HG03064 (cell line): Measurements from ENCODE around the gene HHIPL1.
A peak's percentile ranks its signal among the peaks of the same experiment; 100 is the strongest.
"Not testable (repeated sequence)": the region's sequence is repeated elsewhere in the genome, so short reads cannot be mapped to it uniquely, and the experiment has no call there.

Experiments
- ATAC-seq: cut with Tn5 transposase; IDR thresholded peaks from one replicate; pipeline ENCODE4 v1.9.1; 2021; ENCODE audit warnings: low read depth; ENCODE audit not compliant: unreplicated experiment

Gene HHIPL1

GRCh38 chr14:99657645-99658155 is 12.8 kb downstream of the HHIPL1 start:
- no peak for ATAC-seq

- ATAC-seq, result no peak
Observed at GRCh38 chr14:99658218-99658845, 13.4 kb downstream of the HHIPL1 start.

- ATAC-seq, result no peak
Observed at GRCh38 chr14:99659333-99659741, 14.4 kb downstream of the HHIPL1 start.

GRCh38 chr14:99660006-99660566 is 15.2 kb downstream of the HHIPL1 start:
- no peak for ATAC-seq

GRCh38 chr14:99660794-99661193 is 15.9 kb downstream of the HHIPL1 start:
- ATAC-seq, result no peak

- not testable (repeated sequence) for ATAC-seq
Observed at GRCh38 chr14:99661206-99661605, 16.3 kb downstream of the HHIPL1 start.

- no peak for ATAC-seq
Observed at GRCh38 chr14:99662846-99663245, 17.9 kb downstream of the HHIPL1 start.

GRCh38 chr14:99663386-99664057 is 18.6 kb downstream of the HHIPL1 start:
- no peak for ATAC-seq

GRCh38 chr14:99664058-99664936 is 19.4 kb downstream of the HHIPL1 start:
- ATAC-seq, result no peak

- peak; percentile 62 for ATAC-seq
Observed at GRCh38 chr14:99664937-99665273, 20.0 kb downstream of the HHIPL1 start.

GRCh38 chr14:99666533-99666932 is 21.6 kb downstream of the HHIPL1 start:
- no peak for ATAC-seq

GRCh38 chr14:99667045-99667444 is 22.1 kb downstream of the HHIPL1 start:
- no peak for ATAC-seq

GRCh38 chr14:99667821-99668220 is 22.9 kb downstream of the HHIPL1 start:
- no peak for ATAC-seq

GRCh38 chr14:99668307-99669295 is 23.7 kb downstream of the HHIPL1 start:
- ATAC-seq, result no peak

- ATAC-seq, result no peak
Observed at GRCh38 chr14:99670361-99671234, 25.7 kb downstream of the HHIPL1 start.

GRCh38 chr14:99671235-99672224 is 26.6 kb downstream of the HHIPL1 start:
- ATAC-seq, result no peak

- ATAC-seq, result no peak
Observed at GRCh38 chr14:99672506-99673304, 27.8 kb downstream of the HHIPL1 start.
